Astrocyte of the cerebellum (primary cell): ENCODE data around the gene FBLN5.
"Not testable (repeated sequence)": the region's sequence is repeated elsewhere in the genome, so short reads cannot be mapped to it uniquely, and the experiment has no call there.

Experiments used
- DNase-seq: peaks from one replicate; pipeline ENCODE4 v3.0.0-alpha.2; 2011; ENCODE audit warnings: low read depth
- H3K4me3 ChIP-seq: 2 replicates; pipeline ENCODE4 v1.5.1; 2011; ENCODE audit warnings: mild to moderate bottlenecking, low read depth, low read length, moderate library complexity
- CTCF ChIP-seq: IDR thresholded peaks from 2 replicates; pipeline ENCODE4 v1.5.1; 2012; ENCODE audit warnings: low read length, low read depth, moderate library complexity, mild to moderate bottlenecking; ENCODE audit errors: missing control alignments
- in situ Hi-C: cut with HindIII; loops from 2 replicates; pipeline ENCODE4 v1.10.0; 2017; ENCODE audit warnings: low sequenced_read_pairs

The FBLN5 gene

DNA sequence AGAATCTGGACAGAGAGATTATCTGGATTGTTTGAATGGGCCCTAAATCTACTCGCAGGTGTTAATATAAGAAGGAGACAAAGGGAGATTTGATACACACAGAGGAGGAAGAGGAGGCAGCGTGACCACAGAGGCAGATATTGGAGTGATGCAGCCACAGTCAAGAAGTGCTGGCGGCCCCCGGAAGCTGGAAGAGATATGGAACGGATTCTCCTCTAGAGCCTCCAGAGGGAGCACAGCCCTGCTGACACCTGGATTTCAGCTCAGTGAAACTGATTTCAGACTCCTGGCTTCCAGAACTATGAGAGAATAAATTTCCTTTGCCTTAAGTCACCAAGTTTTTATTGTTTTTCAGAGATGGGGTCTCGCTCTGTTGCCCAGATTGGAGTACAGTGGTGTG, 71.0 kb downstream of the FBLN5 start:
- DNase-seq: no peak
- H3K4me3 ChIP-seq: no peak overlapping the region
- TF ChIP-seq CTCF: no peak
- in situ Hi-C loops: no loop called here

DNA sequence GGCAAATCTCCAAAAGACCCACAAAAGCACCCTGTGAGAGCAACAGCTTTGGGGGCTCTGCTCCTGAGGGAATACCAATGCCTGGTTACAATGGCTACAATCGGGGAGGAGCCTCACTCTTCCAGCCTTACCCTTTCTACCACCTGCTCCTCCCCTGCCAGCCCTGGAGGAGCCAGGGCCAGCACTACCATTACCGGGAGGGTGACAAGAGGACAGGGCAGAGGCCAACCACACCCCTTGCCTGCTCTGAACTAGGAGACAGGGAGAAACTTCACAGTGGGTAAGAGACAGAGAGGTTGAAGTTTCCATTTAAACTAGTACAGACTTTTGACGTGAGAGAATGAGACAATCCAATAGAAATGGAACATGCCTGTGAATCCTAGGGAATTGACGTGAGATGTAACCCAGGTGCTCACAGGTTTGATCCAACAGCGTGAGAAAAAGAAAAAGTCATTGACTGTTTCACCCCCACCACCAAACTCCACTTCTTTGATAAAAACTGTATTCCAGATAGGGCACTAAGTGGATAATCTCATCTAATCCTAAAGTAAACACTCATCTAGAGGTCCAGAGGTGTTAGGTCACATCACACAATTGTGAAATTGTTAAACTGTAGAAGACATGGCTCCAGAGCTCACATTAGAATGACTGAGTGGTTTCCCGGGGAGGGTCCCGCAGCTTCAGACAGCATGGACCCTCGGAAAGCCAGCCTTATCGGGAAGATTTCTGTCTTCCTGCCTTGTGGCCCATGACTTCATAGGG, 71.8 kb downstream of the FBLN5 start:
- in situ Hi-C loops: no loop called here
- TF ChIP-seq CTCF: no peak
- H3K4me3 ChIP-seq: no peak overlapping the region
- DNase-seq: no peak

DNA sequence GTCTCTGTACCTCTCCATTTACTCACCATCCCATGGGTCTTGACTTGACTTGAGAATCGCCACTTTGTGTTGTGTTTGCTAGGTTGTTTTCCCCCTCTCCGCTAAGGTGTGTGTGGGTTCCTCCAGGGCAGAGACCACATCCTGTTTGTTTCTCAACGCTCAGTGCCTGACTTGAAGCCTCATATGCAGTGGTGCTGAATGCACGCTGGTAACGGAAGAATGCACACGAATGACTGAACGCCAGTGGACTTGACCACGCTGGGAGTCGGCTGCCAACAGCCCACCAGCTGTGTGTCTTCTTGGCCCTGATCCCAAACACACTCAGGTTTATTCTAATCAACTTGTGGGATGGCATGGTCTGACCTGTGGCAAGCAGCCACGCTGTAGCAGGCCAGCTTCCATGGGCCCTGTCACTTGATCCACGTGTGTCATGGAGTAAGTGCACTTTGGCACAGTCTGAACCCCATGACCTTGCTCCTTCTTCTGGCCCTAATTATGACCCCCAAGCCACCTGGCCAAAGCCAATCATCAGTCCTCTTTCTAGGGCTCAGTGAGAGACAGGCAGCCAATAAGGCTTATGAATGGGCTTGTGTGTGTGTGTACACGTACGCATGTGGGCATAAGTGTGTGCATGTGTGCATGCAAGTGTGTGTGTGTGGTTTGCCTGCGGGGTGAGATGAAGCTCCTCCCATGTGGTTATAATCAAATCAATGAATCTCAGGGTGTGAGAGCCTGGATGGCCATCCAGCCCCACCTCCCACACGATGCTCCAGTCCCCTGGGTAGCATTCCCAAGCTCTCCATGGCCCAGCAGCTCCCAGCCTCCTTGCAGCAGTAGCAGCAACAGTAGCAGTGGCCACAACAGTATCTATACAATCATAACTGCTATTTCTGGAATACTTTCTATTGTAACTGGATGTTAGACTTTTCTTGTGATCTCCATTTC, 73.8 kb downstream of the FBLN5 start:
- DNase-seq: no peak
- in situ Hi-C loops: no loop called here
- no peak overlapping the region for H3K4me3 ChIP-seq
- TF ChIP-seq CTCF: no peak

DNA sequence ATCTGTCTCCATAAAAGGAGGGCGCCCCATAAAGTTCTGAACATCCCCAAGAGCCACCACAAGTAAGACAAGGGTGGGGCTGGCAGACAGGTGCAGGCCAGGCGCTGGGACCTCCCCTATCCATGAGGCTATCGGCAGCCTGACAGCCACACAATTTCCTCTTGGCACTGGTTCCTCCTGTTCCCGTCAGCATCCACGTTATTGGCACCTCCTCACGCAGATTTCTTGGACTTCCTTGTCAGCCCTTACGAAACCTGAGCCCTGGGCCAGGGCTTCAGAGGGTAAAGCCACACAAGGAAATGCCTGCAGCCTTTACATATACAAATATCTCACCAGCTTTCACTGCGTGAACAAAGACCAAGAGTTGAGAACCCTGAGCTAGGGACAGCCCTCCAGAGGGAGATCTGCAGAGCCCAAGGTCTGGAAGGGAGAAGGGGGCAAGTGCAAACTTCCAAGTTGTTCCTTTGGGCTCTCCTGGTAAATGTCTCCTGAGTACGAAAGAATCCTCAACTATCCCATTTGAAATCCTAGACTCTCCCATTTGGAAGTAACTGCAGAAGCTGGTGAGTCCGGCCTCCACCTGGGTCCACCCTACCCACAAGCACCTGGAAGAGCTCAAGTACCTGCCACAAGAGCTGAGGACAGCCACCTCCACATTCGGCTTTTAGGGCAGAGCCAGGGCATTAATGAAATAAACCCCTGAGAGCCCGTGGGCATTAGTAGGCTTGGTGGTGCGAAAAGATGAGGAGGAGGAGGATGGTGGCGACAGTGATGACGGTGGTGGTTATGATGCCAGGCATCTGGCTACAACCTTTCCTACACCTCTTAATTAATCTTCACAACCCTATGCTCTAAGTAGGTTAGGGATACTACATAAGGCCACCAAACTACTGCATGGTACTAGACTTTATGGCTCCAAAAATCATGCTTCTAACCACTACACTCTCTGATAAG, 74.7 kb downstream of the FBLN5 start:
- peak; percentile 65 for DNase-seq
- in situ Hi-C loops: no loop called here
- H3K4me3 ChIP-seq: no peak overlapping the region
- no peak for TF ChIP-seq CTCF

- in situ Hi-C loops: no loop called here
- DNase-seq: no peak
- no peak overlapping the region for H3K4me3 ChIP-seq
- TF ChIP-seq CTCF: no peak
Measured at GRCh38 chr14:91872011-91872501, 75.4 kb downstream of the FBLN5 start.

- in situ Hi-C loops, DNase-seq, H3K4me3 ChIP-seq: not testable (repeated sequence)
Measured at GRCh38 chr14:91871401-91871800, 76.1 kb downstream of the FBLN5 start.
